Hepatic stellate cell (primary cell): ENCODE data around the gene R3HDM1.
"Not testable (repeated sequence)": the region's sequence is repeated elsewhere in the genome, so short reads cannot be mapped to it uniquely, and the experiment has no call there.

Experiments
- DNase-seq: peaks from one replicate; pipeline ENCODE4 v3.0.0; 2011; ENCODE audit warnings: low spot score

Gene R3HDM1

DNA sequence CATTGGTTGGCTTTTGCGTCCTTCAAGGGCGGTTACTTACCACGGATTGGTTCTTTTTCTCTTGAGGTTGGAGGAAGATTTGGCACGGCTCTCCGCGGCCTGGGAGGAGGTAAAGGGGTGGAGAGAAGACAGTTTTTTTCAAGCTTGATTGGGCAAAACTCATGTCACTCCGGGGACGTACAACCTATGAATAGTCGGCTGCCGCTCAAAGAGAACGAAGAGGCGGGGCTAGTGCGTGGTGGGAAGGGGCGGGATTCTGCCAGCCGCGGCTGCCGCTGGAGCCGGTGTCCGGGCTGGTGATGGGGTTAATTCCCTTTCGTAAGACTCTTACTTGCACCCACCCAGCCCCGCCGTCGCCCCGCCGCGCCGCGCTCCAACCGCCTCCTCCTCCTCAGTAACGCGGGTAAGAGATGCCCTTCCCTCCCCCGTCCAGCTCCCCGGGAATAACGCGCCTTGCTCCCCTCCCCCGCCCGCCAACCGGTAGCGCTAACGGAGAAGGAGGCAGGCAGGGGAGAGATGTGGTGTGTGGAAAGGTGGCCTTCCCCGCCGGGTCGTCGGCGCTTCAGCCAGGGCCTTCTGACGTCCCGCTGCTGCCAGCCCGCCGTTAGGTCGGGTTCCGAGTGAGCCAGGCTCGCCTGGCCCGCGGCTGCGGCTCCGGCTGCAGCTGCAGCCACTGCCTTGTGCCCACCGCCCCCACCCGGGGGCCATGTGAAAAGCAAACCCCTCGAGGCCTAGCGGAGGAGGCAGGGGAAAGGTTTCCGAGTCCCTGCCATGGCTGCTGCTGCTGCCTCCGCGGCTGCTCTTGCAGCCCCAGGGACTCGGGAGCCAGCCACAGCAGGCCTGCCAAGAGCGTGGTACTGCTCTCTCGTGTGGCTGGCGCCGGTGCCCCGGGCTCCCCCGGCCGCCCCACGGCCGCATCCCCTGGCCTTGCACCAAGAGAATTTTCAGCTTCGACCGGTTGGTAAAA is at the start of gene R3HDM1:
TSS of gene R3HDM1 (plus strand) at position 254 of the 967 bp plus-strand sequence. CDS start 73,362 bp downstream, outside the sequence.
- peak; percentile 97 for DNase-seq

GRCh38 chr2:135485441-135485840 is 45.8 kb upstream of the R3HDM1 start:
- DNase-seq, result no peak

DNA sequence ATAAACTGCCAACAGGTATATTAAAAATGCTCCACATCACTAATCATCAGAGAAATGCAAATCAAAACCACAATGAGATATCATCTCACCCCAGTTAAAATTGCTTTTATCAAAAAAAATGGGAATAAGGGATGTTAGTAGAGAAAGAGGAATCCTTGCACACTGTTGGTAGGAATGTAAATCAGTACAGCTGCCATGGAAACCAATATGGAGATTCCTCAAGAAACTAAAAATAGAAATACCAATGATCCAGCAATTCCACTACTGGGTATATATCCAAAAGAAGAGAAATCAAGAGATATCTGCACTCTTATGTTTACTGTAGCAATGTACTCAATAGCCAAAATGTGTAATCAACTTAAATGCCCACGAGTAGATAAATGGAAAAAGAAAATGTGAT is 40.9 kb upstream of the R3HDM1 start:
- peak; percentile 9 for DNase-seq

DNA sequence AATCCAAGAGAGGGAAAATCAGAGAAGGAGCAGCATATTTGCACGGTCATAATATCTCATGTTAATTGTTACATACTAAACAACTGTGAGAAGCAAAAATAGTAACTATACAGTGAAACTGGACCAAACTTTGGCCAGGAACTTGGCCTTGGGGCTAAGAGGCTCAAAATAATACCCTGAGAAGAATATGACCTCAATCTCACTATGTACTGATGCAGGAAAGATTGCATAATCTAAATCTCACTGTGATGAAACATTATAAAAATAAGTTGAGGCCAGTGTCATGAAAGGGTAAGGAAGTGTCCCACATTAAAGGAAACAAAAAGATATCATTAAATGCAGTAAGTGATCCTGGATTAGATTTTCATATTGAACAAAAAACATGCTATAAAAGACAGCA is 36.8 kb upstream of the R3HDM1 start:
- peak; percentile 3 for DNase-seq

GRCh38 chr2:135494917-135495316 is 36.4 kb upstream of the R3HDM1 start:
- no peak for DNase-seq

DNA sequence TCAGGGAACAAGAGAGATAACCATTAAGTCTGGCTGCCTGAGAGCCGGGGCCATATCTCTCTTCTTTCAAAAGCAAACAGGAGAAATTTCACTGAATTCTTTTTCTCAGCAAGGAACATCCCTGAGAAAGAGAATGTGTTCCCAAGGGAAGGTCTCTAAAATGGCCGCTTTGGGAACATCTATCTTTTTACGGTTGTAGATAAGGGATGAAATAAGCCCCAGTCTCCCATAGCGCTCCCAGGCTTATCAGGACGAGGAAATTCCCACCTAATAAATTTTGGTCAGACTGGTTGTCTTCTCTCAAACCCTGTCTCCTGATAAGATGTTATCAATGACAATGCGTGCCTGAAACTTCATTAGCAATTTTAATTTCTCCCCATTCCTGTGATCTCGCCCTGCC is 32.7 kb upstream of the R3HDM1 start:
- DNase-seq, result not testable (repeated sequence)

DNA sequence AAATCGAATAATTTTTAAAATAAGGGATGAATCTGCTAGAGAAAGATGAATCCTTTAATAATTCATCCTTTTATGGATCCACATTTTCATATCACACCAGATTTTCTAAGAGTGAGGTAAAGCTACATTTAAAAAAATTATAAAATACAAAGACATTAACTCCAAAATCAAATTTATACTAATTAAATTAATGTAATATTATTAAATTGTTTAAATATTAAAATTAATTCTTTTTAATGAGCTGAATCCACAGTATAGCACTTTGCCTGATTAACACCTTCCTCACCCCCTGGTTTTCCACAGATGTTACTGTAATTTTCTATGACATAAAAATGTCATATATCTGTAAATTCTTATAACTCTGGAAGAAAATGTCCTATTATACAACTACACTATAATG is 26.5 kb upstream of the R3HDM1 start:
- no peak for DNase-seq

GRCh38 chr2:135510577-135510976 is 20.7 kb upstream of the R3HDM1 start:
- DNase-seq, result no peak

DNA sequence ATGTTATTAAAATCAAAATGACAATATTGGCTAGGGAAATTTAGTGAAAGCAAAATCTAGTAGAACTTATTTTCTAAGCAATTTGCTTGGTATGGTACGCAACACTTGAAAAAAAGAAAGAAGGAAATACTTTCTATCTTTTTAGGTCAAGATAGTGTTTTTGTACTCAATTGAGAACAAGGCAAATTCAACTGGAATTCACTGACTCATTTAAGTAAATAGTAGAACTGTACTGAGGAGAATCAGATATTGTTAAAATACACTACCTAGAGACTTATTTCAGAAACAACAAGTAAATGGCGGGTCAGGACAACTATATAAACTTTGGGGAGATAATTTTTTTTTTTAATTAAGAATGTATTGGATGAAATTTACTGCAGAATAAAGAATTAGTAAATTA is 19.2 kb upstream of the R3HDM1 start:
- DNase-seq, result no peak

DNA sequence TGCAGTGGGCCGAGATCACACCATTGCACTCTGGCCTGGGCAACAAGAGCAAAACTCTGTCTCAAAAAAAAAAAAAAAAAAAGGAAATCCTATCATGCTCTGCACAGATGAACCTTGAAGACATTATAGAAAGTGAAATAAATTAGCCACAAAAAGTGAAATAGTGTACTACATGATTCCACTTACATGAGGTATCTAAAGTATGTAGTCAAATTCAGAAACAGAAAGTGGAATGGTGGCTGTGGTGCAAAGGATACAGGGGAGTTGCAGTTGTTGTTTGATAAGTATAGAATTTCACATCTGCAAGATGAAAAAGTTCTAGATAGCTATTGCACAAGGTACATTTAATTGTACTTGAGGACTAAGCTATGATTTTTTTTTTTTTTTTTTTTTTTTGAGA is 5.5 kb upstream of the R3HDM1 start:
- no peak for DNase-seq

GRCh38 chr2:135528006-135528405 is 3.3 kb upstream of the R3HDM1 start:
- DNase-seq, result no peak

GRCh38 chr2:135530313-135531230 is 712 bp upstream of the R3HDM1 start, which contains the start of gene ZRANB3:
TSS of gene ZRANB3 (minus strand) at chr2:135531218.
- peak; percentile 87 for DNase-seq

- DNase-seq, result peak; percentile 4
Observed at GRCh38 chr2:135532581-135532980, 1.3 kb downstream of the R3HDM1 start.

DNA sequence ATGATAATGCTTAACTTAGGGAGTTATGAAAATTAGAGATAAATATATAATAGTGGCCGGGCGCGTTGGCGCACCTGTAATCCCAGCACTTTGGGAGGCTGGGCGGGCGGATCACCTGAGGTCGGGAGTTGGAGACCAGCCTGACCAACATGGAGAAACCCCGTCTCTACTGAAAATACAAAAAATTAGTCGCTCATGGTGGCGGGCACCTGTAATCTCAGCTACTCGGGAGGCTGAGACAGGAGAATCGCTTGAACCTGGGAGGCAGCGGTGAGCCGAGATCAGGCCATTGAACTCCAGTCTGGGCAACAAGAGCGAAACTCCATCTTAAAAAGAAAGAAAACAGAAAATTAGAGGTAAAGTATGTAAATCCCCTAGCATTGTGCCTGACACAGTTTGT is 2.3 kb downstream of the R3HDM1 start:
- not testable (repeated sequence) for DNase-seq

- DNase-seq, result no peak
Observed at GRCh38 chr2:135546436-135546835, 15.2 kb downstream of the R3HDM1 start.

- no peak for DNase-seq
Observed at GRCh38 chr2:135547311-135547710, 16.0 kb downstream of the R3HDM1 start.

GRCh38 chr2:135551356-135551755 is 20.1 kb downstream of the R3HDM1 start:
- no peak for DNase-seq

- no peak for DNase-seq
Observed at GRCh38 chr2:135552887-135553286, 21.6 kb downstream of the R3HDM1 start.

DNA sequence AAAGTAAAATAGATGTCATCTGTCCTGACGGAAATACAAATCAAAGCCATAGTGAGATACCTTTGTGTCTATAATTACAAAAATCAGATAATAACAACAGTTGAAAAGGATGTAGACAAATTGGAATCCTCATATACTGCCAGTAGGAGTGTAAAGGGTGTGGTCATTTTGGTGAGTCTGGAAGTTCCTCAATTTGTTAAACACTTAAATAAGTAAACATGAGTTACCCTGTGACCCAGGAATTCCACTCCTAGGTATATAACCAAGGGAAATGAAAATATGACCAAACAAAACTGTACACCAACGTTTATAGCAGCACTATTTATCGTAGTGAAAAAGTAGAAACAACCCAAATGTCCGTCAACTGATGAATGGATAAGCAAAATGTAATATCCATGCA is 24.0 kb downstream of the R3HDM1 start:
- DNase-seq, result no peak

GRCh38 chr2:135557530-135557929 is 26.2 kb downstream of the R3HDM1 start:
- no peak for DNase-seq

GRCh38 chr2:135561925-135562324 is 30.6 kb downstream of the R3HDM1 start:
- no peak for DNase-seq

- no peak for DNase-seq
Observed at GRCh38 chr2:135563793-135564192, 32.5 kb downstream of the R3HDM1 start.

- no peak for DNase-seq
Observed at GRCh38 chr2:135570884-135571283, 39.6 kb downstream of the R3HDM1 start.
